Measurements from ENCODE around the gene CDC14A.

The CDC14A gene, protein sequence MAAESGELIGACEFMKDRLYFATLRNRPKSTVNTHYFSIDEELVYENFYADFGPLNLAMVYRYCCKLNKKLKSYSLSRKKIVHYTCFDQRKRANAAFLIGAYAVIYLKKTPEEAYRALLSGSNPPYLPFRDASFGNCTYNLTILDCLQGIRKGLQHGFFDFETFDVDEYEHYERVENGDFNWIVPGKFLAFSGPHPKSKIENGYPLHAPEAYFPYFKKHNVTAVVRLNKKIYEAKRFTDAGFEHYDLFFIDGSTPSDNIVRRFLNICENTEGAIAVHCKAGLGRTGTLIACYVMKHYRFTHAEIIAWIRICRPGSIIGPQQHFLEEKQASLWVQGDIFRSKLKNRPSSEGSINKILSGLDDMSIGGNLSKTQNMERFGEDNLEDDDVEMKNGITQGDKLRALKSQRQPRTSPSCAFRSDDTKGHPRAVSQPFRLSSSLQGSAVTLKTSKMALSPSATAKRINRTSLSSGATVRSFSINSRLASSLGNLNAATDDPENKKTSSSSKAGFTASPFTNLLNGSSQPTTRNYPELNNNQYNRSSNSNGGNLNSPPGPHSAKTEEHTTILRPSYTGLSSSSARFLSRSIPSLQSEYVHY

DNA sequence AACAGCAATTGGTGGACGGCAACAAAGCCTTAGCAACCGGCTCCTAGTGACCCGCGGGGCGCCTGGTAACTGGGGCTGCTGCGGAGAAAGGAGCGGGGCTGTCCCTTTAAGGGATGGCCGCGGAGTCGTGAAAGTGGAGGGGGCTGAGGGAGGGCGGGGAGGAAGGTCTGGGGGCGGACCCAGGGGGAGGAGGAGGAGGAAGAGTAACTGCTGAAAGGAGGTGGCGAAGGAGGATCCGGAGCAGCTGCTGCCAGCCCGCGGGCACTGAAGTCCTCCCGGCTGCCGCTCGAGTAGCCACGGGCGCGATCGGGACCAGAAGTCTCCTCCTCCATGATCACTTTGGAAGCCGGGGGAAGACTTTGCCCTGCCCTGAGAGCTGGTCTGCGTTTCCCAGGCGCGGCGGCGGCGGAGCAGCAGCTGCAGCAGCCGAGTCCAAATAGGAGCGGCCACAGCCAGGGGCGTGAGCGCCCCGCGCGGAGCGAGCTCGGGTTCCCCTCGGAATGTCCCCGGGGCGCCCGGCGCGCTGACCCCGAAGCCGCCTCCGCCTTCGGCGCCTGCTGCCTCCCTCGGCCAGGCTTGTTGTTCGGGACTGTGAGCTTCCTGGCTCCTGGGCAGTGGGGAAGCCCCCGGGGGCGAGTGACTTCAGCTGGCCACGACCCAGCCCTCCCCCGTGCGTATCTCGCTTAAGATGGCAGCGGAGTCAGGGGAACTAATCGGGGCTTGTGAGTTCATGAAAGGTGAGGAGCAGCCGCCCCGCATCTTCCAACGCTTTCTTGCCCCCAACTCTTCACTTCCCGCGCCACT is at the start of gene CDC14A:
TSS of gene CDC14A (plus strand) at position 240 of the 804 bp plus-strand sequence. CDS start at position 689, 449 bp downstream.
- H3K4me3 ChIP-seq (ENCODE audit: low read length): peak within 1 kb of the TSS; percentile 94
- DNase-seq (ENCODE audit: low read depth): peak; percentile 98
- H3K36me3 ChIP-seq (ENCODE audit: control insufficient read depth, insufficient read depth, low read length, severe bottlenecking): no peaks in the 10 kb centered on the region
- no peaks in the 10 kb centered on the region for H3K9me3 ChIP-seq (ENCODE audit: control insufficient read depth, low read length)
- H3K9ac ChIP-seq (ENCODE audit: low read length): peak within 1 kb of the TSS; percentile 85
- peaks cover 11% of the 10 kb centered on the region for H3K4me1 ChIP-seq (ENCODE audit: control insufficient read depth, insufficient read depth, low read length)
- H3K27me3 ChIP-seq (replicated peaks; ENCODE audit: control insufficient read depth, insufficient read depth, low read length): no peaks in the 10 kb centered on the region

DNA sequence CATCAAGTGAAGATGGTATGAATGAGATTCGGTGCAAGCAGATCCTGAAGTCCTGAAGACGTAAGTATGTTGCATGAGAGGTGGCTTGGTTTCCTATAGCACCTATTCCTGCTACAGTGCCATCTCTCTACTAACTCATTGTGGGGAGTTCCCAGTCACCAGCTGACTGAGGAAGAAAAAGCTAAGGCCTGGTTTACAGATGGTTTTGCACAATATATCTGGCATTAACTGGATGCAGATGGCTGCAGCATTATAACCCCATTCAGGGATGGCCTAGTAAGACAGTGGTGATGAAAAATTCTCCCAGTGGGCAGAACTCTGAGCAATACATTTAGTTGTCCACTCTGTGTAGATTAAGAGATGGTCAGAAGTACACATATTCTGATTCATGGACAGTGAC is 49.6 kb upstream of the CDC14A start:
- DNase-seq (ENCODE audit: low read depth): no peak
- Histone ChIP-seq H3K9ac (ENCODE audit: low read length) (no peak overlapping the region), H3K9me3 (ENCODE audit: control insufficient read depth, low read length) (no peaks in the 10 kb centered on the region), H3K4me3 (ENCODE audit: low read length) (no peak overlapping the region), H3K4me1 (ENCODE audit: control insufficient read depth, insufficient read depth, low read length) (no peaks in the 10 kb centered on the region), H3K36me3 (ENCODE audit: control insufficient read depth, insufficient read depth, low read length, severe bottlenecking) (no peaks in the 10 kb centered on the region), H3K27me3 (replicated peaks; ENCODE audit: control insufficient read depth, insufficient read depth, low read length) (no peaks in the 10 kb centered on the region)

DNA sequence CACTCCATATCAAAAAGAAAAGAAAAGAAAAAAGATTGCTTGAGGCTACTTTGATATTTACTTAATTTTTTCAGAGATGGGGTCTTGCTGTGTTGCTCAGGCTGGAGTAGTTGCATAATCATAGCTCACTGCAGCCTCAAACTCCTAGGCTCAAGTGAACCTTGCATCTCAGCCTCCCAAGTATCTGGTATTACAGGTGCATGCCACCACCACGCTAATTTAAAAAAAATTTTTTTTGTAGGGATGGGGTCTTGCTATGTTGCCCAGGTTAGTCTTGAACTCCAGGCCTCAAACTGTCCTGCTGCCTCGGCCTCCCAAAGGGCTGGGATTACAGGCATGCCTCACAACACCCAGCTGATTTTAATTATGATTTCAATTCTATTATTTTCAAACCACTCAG is 48.1 kb upstream of the CDC14A start:
- Histone ChIP-seq H3K27me3 (replicated peaks; ENCODE audit: control insufficient read depth, insufficient read depth, low read length) (no peaks in the 10 kb centered on the region), H3K36me3 (ENCODE audit: control insufficient read depth, insufficient read depth, low read length, severe bottlenecking) (no peaks in the 10 kb centered on the region), H3K9me3 (ENCODE audit: control insufficient read depth, low read length) (no peaks in the 10 kb centered on the region), H3K9ac (ENCODE audit: low read length) (no peak overlapping the region), H3K4me3 (ENCODE audit: low read length) (no peak overlapping the region), H3K4me1 (ENCODE audit: control insufficient read depth, insufficient read depth, low read length) (no peaks in the 10 kb centered on the region)
- no peak for DNase-seq (ENCODE audit: low read depth)

DNA sequence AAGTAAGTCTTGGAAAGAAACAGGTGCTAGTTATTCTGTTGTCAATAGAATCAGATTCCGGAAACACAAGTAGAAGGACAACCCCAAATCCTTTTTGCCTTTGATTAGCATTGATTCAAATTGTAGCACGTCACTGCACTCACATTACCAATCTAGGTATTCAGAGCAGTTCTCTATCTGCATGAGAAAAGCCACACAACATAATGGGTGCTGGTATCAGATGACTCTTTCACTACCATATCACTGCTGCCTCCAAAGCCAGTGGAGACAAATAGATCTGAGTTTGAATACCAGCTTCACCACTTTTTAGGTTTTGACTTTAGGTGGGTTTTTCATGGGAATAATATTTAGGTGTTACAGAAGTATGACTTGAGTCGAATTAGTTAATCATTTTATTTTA is 47.4 kb upstream of the CDC14A start:
- no peak overlapping the region for H3K9ac ChIP-seq (ENCODE audit: low read length)
- H3K4me3 ChIP-seq (ENCODE audit: low read length): no peak overlapping the region
- no peaks in the 10 kb centered on the region for H3K9me3 ChIP-seq (ENCODE audit: control insufficient read depth, low read length)
- no peak for DNase-seq (ENCODE audit: low read depth)
- no peaks in the 10 kb centered on the region for H3K36me3 ChIP-seq (ENCODE audit: control insufficient read depth, insufficient read depth, low read length, severe bottlenecking)
- no peaks in the 10 kb centered on the region for H3K27me3 ChIP-seq (replicated peaks; ENCODE audit: control insufficient read depth, insufficient read depth, low read length)
- H3K4me1 ChIP-seq (ENCODE audit: control insufficient read depth, insufficient read depth, low read length): no peaks in the 10 kb centered on the region

DNA sequence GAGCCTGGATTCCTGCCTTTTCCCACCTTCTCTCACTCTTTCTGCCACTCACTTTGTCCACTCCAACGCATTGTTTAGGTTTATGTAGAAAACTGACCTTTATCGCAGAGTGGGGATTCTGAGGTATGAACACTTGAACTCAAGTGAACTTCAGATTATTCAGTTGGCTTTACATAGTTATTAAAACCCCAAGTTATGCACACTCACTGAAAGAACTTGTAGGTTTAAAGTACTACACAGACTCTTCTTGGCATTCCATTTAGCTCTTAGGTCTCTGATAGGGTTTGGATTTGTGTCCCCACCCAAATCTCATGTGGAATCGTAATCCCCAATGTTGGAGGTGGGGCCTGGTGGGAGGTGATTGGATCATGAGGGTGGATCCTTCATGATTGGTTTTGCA is 46.4 kb upstream of the CDC14A start:
- H3K4me3 ChIP-seq (ENCODE audit: low read length): no peak overlapping the region
- H3K9ac ChIP-seq (ENCODE audit: low read length): no peak overlapping the region
- no peaks in the 10 kb centered on the region for H3K9me3 ChIP-seq (ENCODE audit: control insufficient read depth, low read length)
- no peaks in the 10 kb centered on the region for H3K4me1 ChIP-seq (ENCODE audit: control insufficient read depth, insufficient read depth, low read length)
- H3K27me3 ChIP-seq (replicated peaks; ENCODE audit: control insufficient read depth, insufficient read depth, low read length): no peaks in the 10 kb centered on the region
- no peak for DNase-seq (ENCODE audit: low read depth)
- no peaks in the 10 kb centered on the region for H3K36me3 ChIP-seq (ENCODE audit: control insufficient read depth, insufficient read depth, low read length, severe bottlenecking)

DNA sequence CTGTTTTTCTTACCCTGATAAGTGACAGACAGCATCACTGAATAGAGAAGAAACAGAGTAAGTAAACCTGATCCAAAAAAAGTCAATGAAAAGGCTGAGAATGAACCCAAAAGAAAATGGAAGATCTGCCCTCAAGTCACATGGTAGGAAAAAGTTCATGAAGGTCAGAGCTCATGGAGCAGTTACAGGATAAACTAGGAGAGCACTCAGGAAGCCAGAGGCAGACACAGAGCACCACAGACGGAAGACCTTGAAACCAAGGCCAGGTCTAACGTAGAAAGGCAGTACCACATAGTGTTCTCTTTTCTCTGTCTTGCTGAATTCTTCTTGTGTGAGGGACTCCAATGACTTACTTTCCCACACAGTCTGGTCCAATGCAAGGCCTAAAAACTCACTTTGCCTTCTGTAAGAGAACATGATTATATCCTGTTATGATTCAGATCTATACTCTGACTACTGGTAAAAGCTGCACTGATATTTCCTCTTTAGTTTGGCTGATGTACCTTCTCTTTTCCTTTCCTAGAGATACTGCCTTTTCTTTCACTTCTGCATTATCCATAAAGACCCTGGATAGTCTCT is 45.5 kb upstream of the CDC14A start:
- H3K4me3 ChIP-seq (ENCODE audit: low read length): no peak overlapping the region
- H3K9ac ChIP-seq (ENCODE audit: low read length): no peak overlapping the region
- H3K4me1 ChIP-seq (ENCODE audit: control insufficient read depth, insufficient read depth, low read length): no peaks in the 10 kb centered on the region
- DNase-seq (ENCODE audit: low read depth): no peak
- H3K9me3 ChIP-seq (ENCODE audit: control insufficient read depth, low read length): no peaks in the 10 kb centered on the region
- H3K36me3 ChIP-seq (ENCODE audit: control insufficient read depth, insufficient read depth, low read length, severe bottlenecking): no peaks in the 10 kb centered on the region
- H3K27me3 ChIP-seq (replicated peaks; ENCODE audit: control insufficient read depth, insufficient read depth, low read length): no peaks in the 10 kb centered on the region

DNA sequence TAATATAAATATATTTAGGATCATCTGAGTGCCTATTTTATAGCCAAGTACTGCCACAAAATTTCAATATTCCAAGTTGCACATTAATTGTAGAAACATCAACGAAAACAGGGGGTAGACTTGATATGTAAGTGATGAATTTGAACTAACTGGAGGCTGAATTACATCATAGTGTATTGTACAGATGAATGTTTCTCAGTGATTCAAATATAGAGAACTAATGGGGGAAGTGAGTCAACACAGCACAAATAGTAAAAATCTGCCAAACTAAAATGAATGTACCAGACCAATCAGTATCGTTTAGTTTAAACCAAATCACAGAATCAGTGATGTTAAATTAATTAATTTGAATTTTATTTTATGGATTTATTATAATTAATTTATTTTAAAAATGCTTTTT is 43.5 kb upstream of the CDC14A start:
- peak; percentile 25 for DNase-seq (ENCODE audit: low read depth)
- Histone ChIP-seq H3K9me3 (ENCODE audit: control insufficient read depth, low read length) (no peaks in the 10 kb centered on the region), H3K36me3 (ENCODE audit: control insufficient read depth, insufficient read depth, low read length, severe bottlenecking) (no peaks in the 10 kb centered on the region), H3K4me3 (ENCODE audit: low read length) (no peak overlapping the region), H3K4me1 (ENCODE audit: control insufficient read depth, insufficient read depth, low read length) (no peaks in the 10 kb centered on the region), H3K27me3 (replicated peaks; ENCODE audit: control insufficient read depth, insufficient read depth, low read length) (no peaks in the 10 kb centered on the region), H3K9ac (ENCODE audit: low read length) (no peak overlapping the region)

DNA sequence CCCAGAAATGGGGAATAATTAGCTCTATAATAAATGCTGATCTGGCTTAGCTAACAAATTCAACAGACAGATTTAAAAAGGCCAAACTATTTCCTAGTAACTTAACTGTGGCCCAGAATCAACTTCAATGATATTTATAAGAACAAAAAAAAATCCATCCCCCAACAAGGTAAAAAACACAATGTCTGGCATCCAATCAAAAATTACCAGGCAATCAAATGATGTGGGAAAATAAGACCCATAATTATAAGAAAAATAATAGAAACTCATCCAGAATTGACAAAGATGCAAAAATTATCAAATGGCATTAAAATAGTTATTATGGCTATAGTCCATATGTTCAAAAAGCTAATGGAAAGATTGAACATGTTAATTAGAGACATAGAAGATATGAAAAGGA is 42.4 kb upstream of the CDC14A start:
- no peak overlapping the region for H3K9ac ChIP-seq (ENCODE audit: low read length)
- no peaks in the 10 kb centered on the region for H3K4me1 ChIP-seq (ENCODE audit: control insufficient read depth, insufficient read depth, low read length)
- no peaks in the 10 kb centered on the region for H3K27me3 ChIP-seq (replicated peaks; ENCODE audit: control insufficient read depth, insufficient read depth, low read length)
- H3K36me3 ChIP-seq (ENCODE audit: control insufficient read depth, insufficient read depth, low read length, severe bottlenecking): no peaks in the 10 kb centered on the region
- no peak for DNase-seq (ENCODE audit: low read depth)
- H3K4me3 ChIP-seq (ENCODE audit: low read length): no peak overlapping the region
- H3K9me3 ChIP-seq (ENCODE audit: control insufficient read depth, low read length): no peaks in the 10 kb centered on the region

DNA sequence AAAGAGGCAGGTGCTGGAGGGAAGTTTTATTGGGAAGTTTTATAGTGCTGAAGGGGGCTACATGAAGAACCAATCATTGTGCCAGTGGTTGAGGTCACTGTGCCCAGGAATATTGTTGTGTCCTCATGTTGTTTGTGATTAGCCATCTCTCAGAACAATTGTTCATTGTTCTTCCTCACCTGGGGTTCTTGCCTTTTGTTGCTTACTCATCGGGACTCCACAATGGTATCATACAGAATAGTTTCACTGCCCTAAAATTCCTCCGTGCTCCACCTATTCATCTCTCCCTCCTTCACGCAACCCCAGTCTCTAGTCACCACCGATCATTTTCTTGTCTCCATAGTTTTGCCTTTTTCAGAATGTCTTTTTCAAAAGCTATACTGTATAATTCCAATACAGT is 38.9 kb upstream of the CDC14A start:
- H3K4me3 ChIP-seq (ENCODE audit: low read length): no peak overlapping the region

DNA sequence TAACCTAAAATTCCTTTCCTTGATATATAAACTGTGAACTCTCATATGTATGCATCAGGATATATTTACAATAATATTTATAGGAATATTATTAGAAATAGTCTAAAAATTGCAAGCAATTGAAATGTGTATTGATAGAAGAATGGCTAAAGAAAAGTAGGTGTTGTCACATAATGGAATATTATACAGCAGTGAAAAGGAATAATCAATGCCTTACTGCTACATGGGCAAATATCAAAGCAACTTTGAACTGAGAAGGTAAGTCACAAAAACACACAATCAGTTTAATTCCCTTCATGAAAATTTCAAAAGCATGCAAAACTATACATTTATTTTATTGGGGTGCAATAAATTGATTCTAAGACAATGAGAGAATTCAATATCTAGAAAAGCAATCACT is 35.7 kb upstream of the CDC14A start:
- Histone ChIP-seq H3K4me3 (ENCODE audit: low read length) (no peak overlapping the region), H3K36me3 (ENCODE audit: control insufficient read depth, insufficient read depth, low read length, severe bottlenecking) (no peaks in the 10 kb centered on the region), H3K9ac (ENCODE audit: low read length) (no peak overlapping the region), H3K9me3 (ENCODE audit: control insufficient read depth, low read length) (peaks cover 17% of the 10 kb centered on the region), H3K27me3 (replicated peaks; ENCODE audit: control insufficient read depth, insufficient read depth, low read length) (no peaks in the 10 kb centered on the region), H3K4me1 (ENCODE audit: control insufficient read depth, insufficient read depth, low read length) (no peaks in the 10 kb centered on the region)
- no peak for DNase-seq (ENCODE audit: low read depth)

More for the DNA sequence above, 38.9 kb upstream of the CDC14A start:
- no peak for DNase-seq (ENCODE audit: low read depth)
- no peaks in the 10 kb centered on the region for H3K4me1 ChIP-seq (ENCODE audit: control insufficient read depth, insufficient read depth, low read length)
- H3K36me3 ChIP-seq (ENCODE audit: control insufficient read depth, insufficient read depth, low read length, severe bottlenecking): no peaks in the 10 kb centered on the region
- no peaks in the 10 kb centered on the region for H3K27me3 ChIP-seq (replicated peaks; ENCODE audit: control insufficient read depth, insufficient read depth, low read length)
- peaks cover 5% of the 10 kb centered on the region for H3K9me3 ChIP-seq (ENCODE audit: control insufficient read depth, low read length)
- no peak overlapping the region for H3K9ac ChIP-seq (ENCODE audit: low read length)
